HCT116 (cell line): ENCODE data around the gene PLEKHG3. TPM values are rescaled to one million over a fixed set of nuclear protein-coding genes. Genes with fewer than 3 reads are reported as not detected.

Experiments
- ATAC-seq: fragments of 200-7000 bp; cut with Tn5 transposase; 2 replicates; pipeline ENCODE4 v1.9.1; 2020; ENCODE audit warnings: mild to moderate bottlenecking, moderate library complexity
- BruUV-seq: library from RNA; stranded (reverse); fragments of 400-500 nt; replicated peaks from 2 replicates; lab custom pipeline; 2021; lab: Mats Ljungman, UMichigan
- CTCF ChIA-PET: fragments of 300-600 bp; sonication (Branson Sonifier 250); formaldehyde crosslinking; loops from one replicate; lab custom pipeline; 2021; ENCODE audit warnings: antibody characterized with exemption; lab: Charles Lee
- POLR2A ChIA-PET: fragments of 300-600, 350-600 bp; sonication (Branson Sonifier 250); formaldehyde crosslinking; loops from one replicate; lab custom pipeline; 2021; ENCODE audit warnings: antibody characterized with exemption; lab: Charles Lee
- RAD21 ChIA-PET, 2 experiments: fragments of 300-600 bp; sonication (Branson Sonifier 250); formaldehyde crosslinking; loops; one replicate each; lab custom pipeline; 2023; ENCODE audit warnings: low total read pairs in 2 of 2; ENCODE audit not compliant: uncharacterized antibody in 2 of 2, unreplicated experiment in 2 of 2, low non-redundant PET in 1 of 2; lab: Charles Lee
- DNase-seq: peaks from one replicate; pipeline ENCODE4 v3.0.0-alpha.2; 2010; ENCODE audit warnings: low read depth, low spot score
- H2AFZ ChIP-seq: fragments of 200-600 bp; shearing (Covaris generic), sonication (generic); 2 replicates; pipeline ENCODE4 v1.6.1; 2017; ENCODE audit warnings: low read depth, mixed run types, mixed read lengths, antibody characterized with exemption, low read length; ENCODE audit not compliant: poor library complexity, severe bottlenecking
- H3K27ac ChIP-seq: 2 replicates; pipeline ENCODE4 v1.5.1; 2012; ENCODE audit warnings: low read depth, low read length
- H3K27me3 ChIP-seq: fragments of 200-600 bp; sonication (generic); 2 replicates; pipeline ENCODE4 v1.6.1; 2016; ENCODE audit warnings: mixed run types, low read length, mixed read lengths; ENCODE audit not compliant: insufficient read depth
- H3K36me3 ChIP-seq, 2 experiments: fragments of 200-500 bp in 1 of 2; fragments of 200-600 bp in 1 of 2; sonication (Bioruptor generic) in 1 of 2; sonication (generic) in 1 of 2; 2 replicates each; pipeline versions ENCODE4 v1.5.1 to v1.6.1; 2014 to 2016; ENCODE audit warnings: low read length in 2 of 2, inconsistent platforms in 1 of 2, mixed read lengths in 1 of 2, mixed run types in 1 of 2; ENCODE audit not compliant: insufficient read depth in 2 of 2, control insufficient read depth in 1 of 2
- H3K4me1 ChIP-seq, 2 experiments: fragments of 200-600 bp in 1 of 2; sonication (generic) in 1 of 2; 2 replicates each; pipeline versions ENCODE4 v1.5.1 to v1.6.1; 2012 to 2017; ENCODE audit warnings: low read length in 2 of 2, inconsistent platforms in 1 of 2, mild to moderate bottlenecking in 1 of 2, mixed read lengths in 1 of 2, mixed run types in 1 of 2, moderate library complexity in 1 of 2; ENCODE audit not compliant: insufficient read depth in 2 of 2, control insufficient read depth in 1 of 2
- H3K4me2 ChIP-seq: fragments of 200-600 bp; sonication (generic); 2 replicates; pipeline ENCODE4 v1.6.1; 2017; ENCODE audit warnings: mixed run types, low read length, mixed read lengths
- H3K4me3 ChIP-seq, 2 experiments: fragments of 200-600 bp in 1 of 2; sonication (generic) in 1 of 2; replicated peaks in 1 of 2; 2 replicates each; pipeline ENCODE4 v1.5.1; 2011 to 2016; ENCODE audit warnings: low read length in 2 of 2, control low read depth in 1 of 2, low read depth in 1 of 2, mild to moderate bottlenecking in 1 of 2, mixed read lengths in 1 of 2, mixed run types in 1 of 2
- H3K79me2 ChIP-seq: fragments of 200-600 bp; sonication (generic); 2 replicates; pipeline ENCODE4 v1.6.1; 2017; ENCODE audit warnings: mild to moderate bottlenecking, mixed run types, low read length, moderate library complexity, mixed read lengths; ENCODE audit not compliant: insufficient read depth
- H3K9ac ChIP-seq: fragments of 200-600 bp; sonication (generic); 2 replicates; pipeline ENCODE4 v1.6.1; 2016; ENCODE audit warnings: low read length, mixed read lengths
- H3K9me2 ChIP-seq: fragments of 200-600 bp; sonication (generic), shearing (Covaris generic); 2 replicates; pipeline ENCODE4 v1.6.1; 2017; ENCODE audit warnings: mixed run types, mild to moderate bottlenecking, moderate library complexity; ENCODE audit not compliant: insufficient read depth
- H3K9me3 ChIP-seq, 2 experiments: fragments of 200-500 bp in 1 of 2; fragments of 200-600 bp in 1 of 2; sonication (Bioruptor generic) in 1 of 2; sonication (generic) in 1 of 2; 2 replicates each; pipeline ENCODE4 v1.6.1; 2014 to 2017; ENCODE audit warnings: low read length in 2 of 2, mixed read lengths in 2 of 2, inconsistent platforms in 1 of 2, low read depth in 1 of 2, mild to moderate bottlenecking in 1 of 2, mixed run types in 1 of 2, moderate library complexity in 1 of 2; ENCODE audit not compliant: control insufficient read depth in 1 of 2, insufficient read depth in 1 of 2
- H4K20me1 ChIP-seq: fragments of 200-600 bp; sonication (generic), shearing (Covaris generic); 2 replicates; pipeline ENCODE4 v1.6.1; 2017; ENCODE audit warnings: mixed run types, mild to moderate bottlenecking, moderate library complexity; ENCODE audit not compliant: insufficient read depth
- RAD21 ChIP-seq: IDR thresholded peaks from 2 replicates; pipeline ENCODE4 v1.6.1; 2012; ENCODE audit warnings: low read depth, mild to moderate bottlenecking
- ZBTB33 ChIP-seq: IDR thresholded peaks from 2 replicates; pipeline ENCODE4 v1.6.1; 2011; ENCODE audit warnings: mild to moderate bottlenecking, low read length, moderate library complexity; ENCODE audit not compliant: insufficient replicate concordance; ENCODE audit errors: extremely low read depth
- ZNF274 ChIP-seq: fragments of 200-500 bp; sonication (Bioruptor generic); IDR thresholded peaks from 2 replicates; pipeline ENCODE4 v1.6.1; 2014; ENCODE audit warnings: mild to moderate bottlenecking, low read depth, low read length, inconsistent platforms
- intact Hi-C: fragments of 100-400 bp; cut with micrococcal nuclease; formaldehyde crosslinking; loops from 2 replicates; pipeline ENCODE4 v1.10.0; 2022
- total RNA-seq: library from RNA; stranded (reverse); gene quantifications from one replicate; pipeline ENCODE4 v1.2.1, GENCODE V29; 2021; ENCODE audit not compliant: unreplicated experiment

The PLEKHG3 gene
- total RNA-seq, 1 experiment from 2014 or later: 55.6 TPM

GRCh38 chr14:64695071-64695470 lies 9.2 kb upstream of the PLEKHG3 start:
- intact Hi-C loops: no loop called here
- Histone ChIP-seq H3K27ac (no peak overlapping the region), H3K79me2 (no peaks in the 10 kb centered on the region), H3K9me2 (no peaks in the 10 kb centered on the region), H3K9me3 (no peaks in the 10 kb centered on the region), H3K4me3 (no peak overlapping the region), H3K9ac (no peak overlapping the region), H3K27me3 (no peaks in the 10 kb centered on the region; the same call in 1 of the 2 replicates), H3K4me2 (no peak overlapping the region), H2AFZ (no peak overlapping the region), H3K36me3 (no peaks in the 10 kb centered on the region), H3K4me1 (no peaks in the 10 kb centered on the region), H4K20me1 (no peaks in the 10 kb centered on the region)
- RAD21 ChIA-PET: no interaction called here
- ATAC-seq (no peak), DNase-seq (no peak)
- CTCF ChIA-PET: interaction anchor here (1.2 kb wide), 1 partner anchor 67 kb away, joined by 3 read pairs; no protein-coding TSS in a partner anchor
- no TSS peak for BruUV-seq
- POLR2A ChIA-PET: no interaction called here
- no peak for TF ChIP-seq ZNF274
- TF ChIP-seq, all 23 proteins: peak for 0

- H3K4me1 ChIP-seq: no peaks in the 10 kb centered on the region
- intact Hi-C loops: no loop called here
- TF ChIP-seq ZBTB33: no peak
- TF ChIP-seq RAD21: no peak
- no peak overlapping the region for H2AFZ ChIP-seq
- no peak overlapping the region for H3K4me2 ChIP-seq
- ChIA-PET RAD21 (no interaction called here), CTCF (no interaction called here), POLR2A (no interaction called here)
- H3K9me3 ChIP-seq: no peaks in the 10 kb centered on the region
- H3K4me3 ChIP-seq: no peak overlapping the region
- H4K20me1 ChIP-seq: no peaks in the 10 kb centered on the region
- no peak for DNase-seq
- H3K79me2 ChIP-seq: no peaks in the 10 kb centered on the region
- no peaks in the 10 kb centered on the region for H3K36me3 ChIP-seq
- H3K9me2 ChIP-seq: no peaks in the 10 kb centered on the region
- BruUV-seq: no TSS peak
- no peak for ATAC-seq
- H3K27me3 ChIP-seq: no peaks in the 10 kb centered on the region; the same call in 1 of the 2 replicates
- H3K27ac ChIP-seq: no peak overlapping the region
- H3K9ac ChIP-seq: no peak overlapping the region
These were observed 7.8 kb upstream of the PLEKHG3 start for GRCh38 chr14:64696355-64696857.
